HG03432 (cell line): ENCODE results near the gene HTRA2.
A peak's percentile ranks its signal among the peaks of the same experiment; 100 is the strongest.

Experiments
- ATAC-seq: cut with Tn5 transposase; IDR thresholded peaks from one replicate; pipeline ENCODE4 v1.9.1; 2021; ENCODE audit warnings: mild to moderate bottlenecking, moderate library complexity; ENCODE audit not compliant: unreplicated experiment

HTRA2 gene

DNA sequence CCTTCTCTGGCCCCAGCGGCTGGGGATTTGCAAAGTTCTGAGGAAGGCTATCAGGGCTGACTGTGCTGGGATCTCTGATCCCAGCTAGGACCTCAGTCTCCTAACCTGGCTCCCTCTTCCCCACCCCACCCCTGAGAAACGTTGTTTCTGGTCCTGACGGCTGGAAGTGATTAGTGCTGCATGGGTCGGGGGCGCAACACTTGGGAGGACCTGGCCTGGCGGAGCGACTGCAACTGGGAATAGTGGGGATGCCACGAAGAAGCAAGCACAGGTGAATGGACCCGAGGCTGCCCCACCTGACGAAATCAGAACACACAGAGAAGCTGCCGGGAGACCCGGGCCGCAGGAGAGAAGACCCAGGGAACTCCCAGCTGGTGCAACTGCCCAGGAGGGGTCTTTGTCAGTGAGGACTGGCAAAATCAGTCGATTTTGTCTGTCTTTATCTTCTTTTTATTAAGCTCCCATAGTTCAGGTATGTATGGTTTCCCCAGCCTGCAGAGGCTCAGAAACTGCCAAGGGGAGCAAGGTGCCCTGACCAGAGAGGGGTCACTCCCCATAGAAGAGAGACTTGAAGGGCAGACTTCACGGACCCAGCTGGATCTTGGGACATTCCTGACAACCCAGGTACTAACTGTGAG is 29.7 kb upstream of the HTRA2 start:
- ATAC-seq, result no peak

DNA sequence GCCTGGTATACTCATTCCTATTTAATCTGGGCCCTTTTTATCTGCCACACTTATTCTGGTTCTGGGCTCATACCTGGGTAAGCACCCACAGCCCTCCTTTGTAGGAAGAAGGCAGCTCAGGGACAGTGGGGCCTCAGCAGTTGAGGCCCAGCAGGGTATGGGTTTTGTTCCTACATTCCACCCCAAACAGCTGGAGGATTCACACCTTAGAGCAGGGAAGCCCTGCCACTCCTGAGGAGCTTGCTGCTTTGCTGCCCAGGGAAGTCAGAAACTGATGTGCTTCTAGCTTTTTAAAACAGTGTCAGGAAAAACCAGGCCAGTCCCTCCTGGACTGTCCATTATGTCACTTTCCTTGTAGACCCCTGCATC is 29.2 kb upstream of the HTRA2 start:
- ATAC-seq, result no peak

DNA sequence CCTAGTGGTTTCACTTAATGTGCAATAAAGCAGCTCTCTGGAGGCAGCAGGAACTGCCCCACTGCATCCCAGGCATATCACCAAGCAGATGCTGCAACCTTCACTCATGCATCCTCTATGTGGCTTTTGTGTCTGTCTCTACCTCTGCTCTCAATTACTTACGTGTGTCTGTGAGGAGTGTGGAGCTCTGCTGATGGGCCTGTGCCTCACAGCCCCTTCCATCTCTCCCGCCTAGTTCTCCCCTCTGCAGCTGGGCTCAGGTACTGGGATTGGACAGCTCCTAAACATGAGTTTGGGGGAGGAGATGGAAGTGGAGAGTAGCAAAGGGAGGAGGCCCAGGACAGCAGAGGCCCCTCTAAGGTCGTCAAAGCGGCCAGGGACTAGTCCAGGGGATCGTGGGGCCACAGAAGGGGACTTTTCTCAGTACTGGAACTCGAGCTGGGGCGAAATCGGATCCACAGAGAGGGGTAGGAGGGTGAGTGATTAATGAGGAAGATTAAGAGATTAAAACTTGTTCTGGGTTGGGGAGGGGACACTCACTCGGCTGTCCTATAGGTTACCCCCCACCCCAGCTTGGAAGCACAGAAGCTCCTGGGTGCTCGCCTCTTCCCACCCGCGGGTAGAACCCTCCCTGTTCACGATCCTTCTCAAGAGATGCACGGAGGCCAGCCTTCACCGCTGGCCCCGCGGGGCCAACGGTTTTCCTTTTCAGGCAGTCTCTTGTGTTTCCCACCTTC is 28.2 kb upstream of the HTRA2 start:
- ATAC-seq, result no peak

DNA sequence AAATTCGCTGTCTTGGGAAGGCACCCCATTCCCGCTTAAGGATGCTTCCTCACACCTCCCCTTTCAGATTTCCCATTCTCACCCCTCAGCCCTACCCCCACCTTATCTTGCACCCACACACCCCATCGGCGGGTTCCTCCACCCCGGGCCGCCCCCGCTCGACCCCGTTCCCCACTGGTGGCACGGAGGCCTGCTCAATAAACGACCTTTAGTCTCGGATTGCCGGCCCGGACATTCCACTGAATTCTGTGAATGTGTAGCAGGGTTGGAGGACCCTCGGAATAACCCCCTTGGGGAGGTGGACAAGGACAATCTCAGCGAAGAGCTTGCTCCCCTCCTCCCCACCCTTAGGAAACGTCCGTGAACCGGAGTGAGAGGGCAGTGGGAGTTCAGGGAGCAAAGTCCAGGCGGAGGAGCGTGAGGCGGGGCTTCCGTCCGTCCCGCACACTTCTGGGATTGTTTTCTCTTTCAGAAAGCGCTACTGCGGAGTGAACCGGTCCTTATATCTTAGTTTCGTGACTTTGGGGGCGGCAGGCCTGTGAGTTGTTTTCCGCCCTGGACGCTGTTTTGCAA is 27.5 kb upstream of the HTRA2 start:
- ATAC-seq, result no peak

DNA sequence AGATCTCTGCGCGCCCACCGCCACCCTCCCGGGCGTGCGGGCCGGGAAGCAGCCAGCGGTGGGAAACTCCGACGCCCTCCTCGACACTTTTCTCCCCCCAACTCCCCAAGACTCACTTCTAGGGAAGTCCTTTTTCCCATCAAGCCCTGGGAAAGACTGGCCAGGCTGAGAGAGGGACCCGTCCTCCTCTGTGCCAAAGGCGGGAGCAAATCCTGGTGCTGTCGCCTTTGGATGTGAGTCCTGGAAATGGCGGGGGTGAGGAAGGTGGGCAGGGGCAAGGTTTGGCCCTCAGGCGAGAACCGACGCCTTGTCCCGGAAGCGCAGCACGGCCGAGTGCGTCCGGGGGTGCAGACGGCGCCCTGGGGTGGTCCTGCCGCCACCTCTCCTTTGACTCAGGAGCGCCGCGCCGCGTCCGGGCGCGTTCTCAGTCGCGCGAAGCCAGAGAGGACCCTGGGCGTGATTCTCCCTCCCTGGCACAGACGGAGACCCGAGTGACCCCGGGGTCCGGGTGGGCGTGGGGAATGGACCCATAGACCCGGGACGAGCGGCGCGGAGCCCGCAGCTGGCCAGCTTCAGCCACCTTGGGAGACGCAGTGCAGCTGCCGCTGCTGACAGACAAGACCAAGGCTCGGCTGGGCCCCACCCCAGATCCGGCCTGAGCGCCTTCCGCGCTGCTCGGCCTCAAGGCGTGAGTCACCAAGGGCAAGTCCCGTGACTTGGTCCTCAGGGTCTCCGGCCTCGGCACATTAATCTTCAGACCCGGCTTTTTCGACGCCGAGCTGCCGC is 26.8 kb upstream of the HTRA2 start:
- ATAC-seq, result peak; percentile 47

DNA sequence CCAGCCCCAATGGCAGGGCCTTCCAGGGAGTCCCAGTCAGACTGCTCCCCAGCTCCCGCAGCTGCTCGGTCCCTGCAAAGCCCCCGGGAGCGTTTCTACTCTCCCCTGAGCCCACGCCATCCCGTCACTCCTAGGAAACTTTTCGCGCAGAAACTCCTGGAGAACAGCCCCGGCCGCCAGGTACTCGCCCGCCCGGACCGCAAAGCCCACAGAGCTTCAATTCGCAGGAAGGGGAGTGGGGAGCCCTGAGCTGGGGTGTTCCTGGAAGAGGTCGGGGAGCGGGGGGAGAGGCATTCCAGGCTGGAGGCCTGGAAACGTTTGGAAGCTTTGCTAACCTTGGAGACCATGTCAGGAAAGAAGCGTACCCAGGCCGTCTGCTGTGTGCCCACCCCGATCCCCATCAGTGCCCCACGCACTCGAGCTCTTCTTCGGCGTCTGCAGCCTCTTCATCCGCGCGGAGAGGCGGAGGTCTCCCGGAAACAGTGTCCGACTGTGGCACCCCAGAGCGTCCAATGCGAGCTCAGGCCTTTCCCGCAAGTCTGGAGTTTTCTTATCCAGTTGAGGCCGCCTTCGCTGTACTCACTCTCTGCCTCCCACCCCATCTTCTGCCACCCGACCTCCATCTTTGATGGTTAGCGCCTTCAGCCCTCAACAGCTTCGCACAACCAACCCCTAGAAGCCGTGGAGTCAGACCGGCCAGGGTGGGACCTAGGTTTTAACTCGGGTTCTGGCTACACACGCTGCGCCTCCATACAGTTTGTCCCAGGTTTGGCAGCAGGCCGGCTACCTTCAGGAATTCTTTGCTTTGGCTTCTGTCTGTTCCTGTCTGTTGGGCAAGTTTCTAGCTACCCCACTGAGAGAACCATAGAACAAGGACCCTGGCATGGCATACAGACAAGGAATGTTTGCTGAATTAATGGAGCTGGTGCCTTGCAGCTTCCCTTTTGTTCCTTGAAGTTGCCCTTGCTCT is 25.9 kb upstream of the HTRA2 start:
- ATAC-seq, result no peak

DNA sequence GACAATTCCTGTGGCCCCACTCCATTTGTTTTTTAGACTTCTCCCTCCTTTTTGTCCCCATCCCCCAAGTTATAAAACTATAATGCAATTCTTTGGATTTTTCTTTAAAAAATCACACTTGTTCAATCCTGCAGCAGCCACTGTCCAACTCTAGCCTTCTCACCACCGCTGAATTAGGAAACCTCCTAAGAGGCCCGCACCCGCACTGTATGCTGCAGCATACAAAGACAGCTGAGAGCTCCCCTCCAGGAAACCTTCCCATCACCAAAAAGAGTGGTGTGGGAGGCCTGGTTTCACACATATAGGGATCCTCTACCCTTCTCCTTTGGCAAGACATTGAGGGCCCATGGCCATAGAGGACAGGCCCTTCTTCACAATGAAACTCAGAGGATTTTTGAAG is 25.1 kb upstream of the HTRA2 start:
- ATAC-seq, result no peak

DNA sequence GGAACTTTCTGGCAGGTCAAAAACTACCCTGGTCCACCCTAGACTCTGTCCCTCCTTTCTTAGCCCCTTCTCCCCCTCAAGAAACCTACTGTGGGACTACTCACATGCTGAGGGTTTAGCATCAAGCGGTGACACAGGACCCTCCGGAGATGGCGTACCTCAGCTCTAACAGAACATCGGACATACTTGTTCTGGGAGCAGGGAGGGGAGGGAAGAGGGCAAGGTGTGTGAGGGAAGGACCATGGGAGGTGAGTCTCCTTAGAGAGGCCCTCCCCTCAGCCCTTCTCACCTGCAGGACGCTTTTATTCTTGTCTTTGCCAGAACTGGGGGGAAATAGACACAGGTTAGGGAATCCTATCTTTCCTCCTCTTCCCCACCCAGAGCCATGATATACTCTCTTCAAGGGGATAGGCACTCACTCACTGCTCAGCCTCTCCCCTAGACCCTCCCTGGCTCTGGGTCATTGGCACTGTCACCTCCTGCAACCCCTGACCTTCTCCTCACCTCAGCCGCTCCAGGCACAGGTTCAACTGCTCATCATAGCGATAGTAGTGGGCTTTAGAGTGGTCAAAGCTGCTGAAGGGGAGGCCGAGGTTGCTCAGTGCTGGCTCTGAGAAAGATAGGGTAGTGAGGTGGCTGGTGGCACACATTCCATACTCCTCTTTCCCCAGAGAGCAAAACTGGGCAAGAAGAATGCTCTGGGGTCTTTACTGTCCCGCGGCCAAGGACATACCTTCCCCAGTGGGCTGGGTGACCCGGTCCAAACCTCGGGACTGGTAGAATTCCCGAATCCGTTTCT is 24.1 kb upstream of the HTRA2 start:
- no peak for ATAC-seq

DNA sequence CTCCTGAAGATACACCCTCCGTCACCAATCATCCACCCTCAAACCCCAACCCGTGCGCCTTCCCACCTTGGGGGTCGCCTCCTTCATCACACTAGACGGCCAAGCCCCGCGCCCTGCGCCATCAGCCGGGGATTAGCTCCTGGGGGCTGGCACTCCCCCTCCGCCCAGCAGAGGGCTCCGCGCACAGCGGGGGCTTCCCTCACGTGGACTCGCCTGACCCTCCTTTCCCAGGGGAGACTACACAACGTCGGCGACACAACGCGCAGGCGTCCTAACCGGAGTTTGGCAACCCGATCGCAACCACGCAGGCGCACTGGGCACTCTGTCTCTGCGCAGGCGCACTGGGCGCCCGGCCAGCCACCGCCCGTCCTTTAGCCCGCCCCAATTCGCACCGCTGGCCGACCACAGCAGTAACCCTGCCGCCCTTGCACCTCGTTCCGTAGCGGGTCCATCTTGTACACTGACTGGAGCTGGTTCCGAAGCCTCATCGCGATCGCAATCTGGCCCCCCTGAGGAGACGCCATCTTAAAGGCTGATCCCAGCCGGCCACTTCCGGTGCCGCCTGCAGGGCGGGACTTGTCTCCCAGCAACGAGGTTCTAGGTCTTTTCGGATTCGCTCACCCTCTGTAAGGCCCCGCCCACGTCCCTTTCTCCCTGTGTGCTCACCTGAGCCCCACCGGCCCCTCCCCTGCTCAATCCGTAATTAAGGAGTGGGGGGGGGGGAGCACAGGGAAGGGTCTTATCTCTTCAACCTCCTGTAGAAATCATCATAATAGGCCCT is 22.4 kb upstream of the HTRA2 start, which contains the start of gene PCGF1:
Gene PCGF1, minus strand, starts transcription at position 551 of the 781 bp plus-strand sequence. Its CDS starts 27 bp downstream, at position 524.
- peak; percentile 85 for ATAC-seq

DNA sequence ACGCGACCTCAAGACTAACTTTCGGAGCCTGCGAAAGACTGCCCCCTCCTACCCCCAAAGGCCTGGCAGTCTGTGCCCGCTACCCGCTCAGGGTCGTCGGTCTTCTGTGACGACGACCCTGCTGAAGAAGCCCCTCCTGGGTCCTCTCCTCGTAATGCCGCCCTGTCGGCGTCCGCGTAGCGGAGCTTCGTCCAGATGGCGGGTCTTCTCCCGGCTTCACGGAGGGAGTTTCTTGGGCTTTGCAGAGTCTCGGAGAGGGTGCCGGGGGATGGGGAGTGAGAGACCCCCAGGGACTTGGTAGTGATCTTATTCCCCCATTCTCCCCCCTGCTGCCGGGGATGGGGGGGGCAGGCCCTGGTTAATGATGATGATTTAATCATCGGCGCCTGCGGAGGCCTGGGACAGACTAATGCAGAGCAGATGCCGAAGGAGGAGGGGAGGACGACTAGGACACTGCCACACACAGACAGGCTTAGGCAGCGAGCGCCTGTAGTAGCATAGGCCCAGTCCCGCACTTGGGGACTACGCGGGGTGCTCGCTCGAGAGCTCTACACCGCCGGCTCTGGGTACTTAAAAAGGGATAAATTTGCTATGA is 21.7 kb upstream of the HTRA2 start:
- ATAC-seq, result peak; percentile 7

DNA sequence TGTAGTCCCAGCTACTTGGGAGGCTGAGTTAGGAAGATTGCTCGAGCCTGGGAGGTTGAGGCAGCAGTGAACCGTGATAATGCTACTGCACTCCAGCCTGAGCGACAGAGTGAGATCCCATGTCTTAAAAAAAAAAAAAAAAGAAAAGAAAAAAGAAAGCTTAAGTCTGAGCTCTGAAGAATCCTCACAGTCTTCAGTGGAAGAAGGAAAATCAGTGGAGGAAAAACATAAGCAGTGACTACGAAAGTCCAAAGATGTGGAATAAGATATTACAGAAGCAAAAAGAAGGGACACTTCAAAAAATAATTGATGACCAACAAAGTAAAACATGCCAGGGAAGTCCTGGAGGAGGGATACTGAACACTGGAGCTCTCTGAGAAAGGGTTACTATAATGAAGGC is 19.5 kb upstream of the HTRA2 start:
- ATAC-seq, result no peak

DNA sequence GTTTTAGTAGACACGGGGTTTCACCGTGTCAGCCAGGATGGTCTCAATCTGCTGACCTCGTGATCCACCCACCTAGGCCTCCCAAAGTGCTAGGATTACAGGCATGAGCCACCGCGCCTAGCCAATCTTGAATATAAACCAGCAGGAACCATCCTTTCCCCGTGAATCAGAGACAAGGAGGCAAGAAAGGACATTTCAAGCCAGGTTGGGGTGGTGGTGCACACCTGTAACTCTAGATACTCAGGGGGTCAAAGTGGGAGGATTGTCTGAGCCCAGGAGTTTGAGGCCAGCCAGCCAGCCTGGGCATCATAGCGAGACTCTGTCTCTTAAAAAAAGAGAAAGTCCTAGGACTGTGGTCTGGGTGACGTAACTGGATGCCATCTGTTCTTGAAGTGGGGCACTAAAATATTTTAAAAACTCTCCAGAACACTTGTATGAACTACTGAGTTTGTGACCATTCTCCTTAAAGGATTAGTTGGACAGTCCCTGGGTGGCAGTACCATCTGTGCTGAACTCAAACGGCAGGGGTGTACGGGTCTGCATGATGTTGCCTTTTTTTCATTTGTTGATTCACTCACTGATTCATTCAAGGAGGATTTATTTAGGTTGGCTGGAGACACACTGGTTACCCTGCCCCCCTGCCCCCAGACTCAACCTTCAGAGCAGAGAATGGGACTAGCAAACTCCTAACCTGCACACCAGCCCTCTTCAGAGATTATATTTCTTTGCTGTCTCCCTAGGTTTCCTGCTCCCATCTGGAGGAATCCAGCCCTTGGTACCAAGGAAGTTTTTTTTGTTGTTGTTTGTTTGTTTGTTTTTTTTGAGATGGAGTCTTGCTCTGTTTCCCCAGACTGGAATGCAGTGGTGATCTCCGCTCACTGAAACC is 18.4 kb upstream of the HTRA2 start:
- no peak for ATAC-seq

DNA sequence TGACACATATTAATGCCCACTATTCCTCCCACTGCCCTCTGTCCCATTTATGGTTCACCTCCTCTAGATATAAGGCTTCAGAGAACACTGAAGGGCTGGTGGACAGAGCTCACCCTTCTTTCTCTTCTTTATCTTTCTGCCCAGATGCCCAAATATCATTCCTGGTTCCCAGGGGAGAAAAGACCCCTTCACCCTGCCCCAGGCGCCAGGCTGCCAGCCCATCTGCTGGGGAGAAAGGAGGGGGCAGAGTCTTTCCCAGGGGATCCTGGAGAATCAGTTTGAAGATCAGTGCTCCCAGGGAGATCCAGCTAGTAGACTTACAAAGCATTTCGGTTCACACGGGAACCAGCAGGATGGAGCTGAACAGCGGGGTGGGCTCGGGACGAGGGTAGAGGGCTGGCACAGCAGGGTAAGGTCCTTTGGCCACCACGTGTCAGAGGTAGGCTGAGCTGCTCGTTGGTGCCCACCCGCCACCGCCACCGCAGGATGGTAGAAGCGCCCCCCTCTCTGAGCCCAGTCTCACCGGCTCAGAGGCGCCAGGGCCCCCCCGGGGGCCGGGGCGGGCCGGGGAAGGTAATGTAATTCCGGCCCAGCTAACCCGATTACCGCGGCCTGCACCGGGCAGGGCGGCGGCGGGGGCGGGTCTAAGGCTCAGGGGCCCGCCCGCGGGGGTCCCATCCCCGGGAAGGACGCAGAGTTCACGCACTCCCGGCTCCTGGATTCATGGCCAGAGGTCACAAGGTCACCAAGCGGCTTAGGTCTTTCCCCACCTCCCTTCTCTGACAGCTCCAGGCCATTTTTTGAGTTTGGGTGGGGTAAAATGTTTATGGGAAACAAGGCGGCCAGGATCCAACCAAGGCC is 16.8 kb upstream of the HTRA2 start:
- ATAC-seq, result no peak

DNA sequence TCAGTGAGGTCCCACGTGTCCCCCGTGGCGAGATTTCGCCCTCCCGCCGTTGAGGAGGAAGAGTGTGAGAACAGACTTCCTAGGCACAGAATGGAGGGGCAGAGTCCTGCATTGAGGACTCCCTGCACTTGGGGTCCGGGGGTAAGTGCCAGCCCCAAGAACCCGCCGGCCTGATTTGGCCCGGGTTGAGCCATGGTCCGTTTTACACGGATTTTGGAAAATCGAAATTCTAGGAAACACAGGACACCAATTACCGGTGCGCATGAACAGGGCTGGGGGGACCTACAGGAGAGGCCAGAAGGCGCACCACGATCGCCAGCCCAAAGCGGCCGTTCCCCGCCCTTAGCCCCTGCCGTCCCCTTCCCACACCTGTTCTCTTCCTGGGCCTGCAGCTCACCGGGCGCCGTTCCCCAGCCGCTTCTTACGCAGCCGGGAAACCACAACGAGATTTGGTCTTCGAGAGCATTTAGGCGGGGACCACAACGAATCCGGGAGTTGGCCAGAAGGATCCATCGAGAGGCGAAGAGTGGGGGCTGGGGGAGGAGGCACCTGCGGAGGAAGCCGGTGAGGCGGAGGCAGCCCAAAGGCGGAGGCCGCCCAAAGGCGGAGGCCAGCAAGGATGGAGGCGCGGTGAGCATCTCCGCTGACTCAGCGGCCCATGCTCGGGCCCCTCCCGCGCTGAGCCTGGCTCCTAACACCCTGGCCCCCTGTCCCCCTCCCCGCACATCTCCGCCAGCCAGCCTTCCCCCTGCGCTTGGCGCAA is 15.9 kb upstream of the HTRA2 start:
- no peak for ATAC-seq

DNA sequence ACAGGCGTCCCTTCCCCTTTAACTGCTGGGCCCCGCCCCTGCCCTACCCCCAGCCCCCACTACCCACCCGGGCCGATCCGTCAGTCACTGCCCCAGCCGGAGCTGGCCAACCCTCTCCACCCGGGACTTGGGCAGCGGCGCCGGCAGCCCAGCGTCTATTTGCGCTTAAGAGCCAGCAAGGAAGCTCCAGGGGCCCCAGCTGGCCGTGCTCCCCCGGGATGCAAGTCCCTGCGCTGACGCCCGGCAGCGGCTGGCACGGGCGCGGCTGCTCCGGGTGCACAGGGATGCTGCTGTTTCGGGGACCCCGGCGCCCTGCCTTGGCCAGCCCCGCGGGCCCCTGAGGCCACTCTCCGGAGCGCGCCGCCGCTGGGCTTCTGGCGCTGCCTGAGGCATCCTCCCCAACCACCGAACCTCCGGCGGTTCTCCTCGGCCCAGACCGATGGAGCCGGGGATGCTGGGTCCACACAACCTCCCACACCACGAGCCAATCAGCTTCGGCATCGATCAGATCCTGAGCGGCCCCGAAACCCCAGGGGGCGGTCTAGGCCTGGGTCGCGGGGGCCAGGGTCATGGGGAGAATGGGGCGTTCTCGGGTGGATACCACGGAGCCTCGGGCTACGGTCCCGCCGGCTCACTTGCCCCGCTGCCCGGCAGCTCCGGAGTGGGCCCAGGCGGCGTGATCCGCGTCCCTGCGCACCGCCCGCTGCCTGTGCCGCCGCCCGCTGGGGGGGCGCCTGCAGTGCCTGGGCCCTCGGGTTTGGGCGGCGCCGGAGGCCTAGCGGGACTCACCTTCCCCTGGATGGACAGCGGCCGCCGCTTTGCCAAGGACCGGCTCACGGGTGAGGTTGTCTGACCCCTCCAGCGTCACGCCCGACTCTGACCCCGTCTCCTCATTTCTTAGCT is 15.1 kb upstream of the HTRA2 start, which contains the start of gene TLX2:
Gene TLX2, plus strand, starts transcription at position 83 of the 903 bp plus-strand sequence. Its CDS starts 357 bp downstream, at position 440.
- no peak for ATAC-seq
